Cardiac muscle cell (in vitro differentiated cells and primary cell): ENCODE measurements around the gene SKI. TPM values are rescaled to one million over a fixed set of nuclear protein-coding genes. Genes with fewer than 3 reads are reported as not detected.

ENCODE experiments used
- DNase-seq, 2 donors: peaks; one replicate each; pipeline versions ENCODE4 v3.0.0 to v3.0.0-alpha.2; 2010 to 2017; ENCODE audit warnings: low read depth in 1 of 2, low spot score in 1 of 2
- H3K27ac ChIP-seq: fragments of 200-600 bp; sonication (generic); 2 replicates; pipeline ENCODE4 v1.5.1; 2016
- H3K27me3 ChIP-seq: fragments of 200-600 bp; sonication (generic); 2 replicates; pipeline ENCODE4 v1.6.0; 2016; ENCODE audit warnings: control low read depth
- H3K36me3 ChIP-seq: fragments of 200-600 bp; sonication (generic); 2 replicates; pipeline ENCODE4 v1.5.1; 2016; ENCODE audit warnings: control low read depth
- H3K4me1 ChIP-seq: fragments of 200-600 bp; sonication (generic); 2 replicates; pipeline ENCODE4 v1.8.1; 2017; ENCODE audit warnings: low read depth, mild to moderate bottlenecking, mixed run types
- H3K4me3 ChIP-seq: fragments of 200-600 bp; sonication (generic); 2 replicates; pipeline ENCODE4 v1.5.1; 2016; ENCODE audit warnings: mild to moderate bottlenecking
- H3K9me3 ChIP-seq: fragments of 200-600 bp; sonication (generic); 2 replicates; pipeline ENCODE4 v1.5.1; 2017; ENCODE audit warnings: low read depth, mild to moderate bottlenecking, control low read depth
- polyA plus RNA-seq: library from polyadenylated mRNA; unstranded; fragments of >200 nt; fragmentation: Nextera tagmentation; extraction: Ambion mirVana; gene quantifications from 2 replicates; pipeline ENCODE4 v1.2.1, GENCODE V29; 2016
- total RNA-seq: library from RNA; depleted of rRNA; stranded (reverse); fragments of >200 nt; gene quantifications from 2 replicates; pipeline ENCODE4 v1.2.3, GENCODE V29; 2016
- TF ChIP-seq, protein P1 (sequence below): IDR thresholded peaks from 2 replicates; pipeline ENCODE4 v1.5.1; 2012; ENCODE audit warnings: low read depth, mild to moderate bottlenecking, low read length

The SKI gene
- total and polyA plus RNA-seq, 2 experiments from 2014 or later: 2.7 to 31.9 TPM

DNA sequence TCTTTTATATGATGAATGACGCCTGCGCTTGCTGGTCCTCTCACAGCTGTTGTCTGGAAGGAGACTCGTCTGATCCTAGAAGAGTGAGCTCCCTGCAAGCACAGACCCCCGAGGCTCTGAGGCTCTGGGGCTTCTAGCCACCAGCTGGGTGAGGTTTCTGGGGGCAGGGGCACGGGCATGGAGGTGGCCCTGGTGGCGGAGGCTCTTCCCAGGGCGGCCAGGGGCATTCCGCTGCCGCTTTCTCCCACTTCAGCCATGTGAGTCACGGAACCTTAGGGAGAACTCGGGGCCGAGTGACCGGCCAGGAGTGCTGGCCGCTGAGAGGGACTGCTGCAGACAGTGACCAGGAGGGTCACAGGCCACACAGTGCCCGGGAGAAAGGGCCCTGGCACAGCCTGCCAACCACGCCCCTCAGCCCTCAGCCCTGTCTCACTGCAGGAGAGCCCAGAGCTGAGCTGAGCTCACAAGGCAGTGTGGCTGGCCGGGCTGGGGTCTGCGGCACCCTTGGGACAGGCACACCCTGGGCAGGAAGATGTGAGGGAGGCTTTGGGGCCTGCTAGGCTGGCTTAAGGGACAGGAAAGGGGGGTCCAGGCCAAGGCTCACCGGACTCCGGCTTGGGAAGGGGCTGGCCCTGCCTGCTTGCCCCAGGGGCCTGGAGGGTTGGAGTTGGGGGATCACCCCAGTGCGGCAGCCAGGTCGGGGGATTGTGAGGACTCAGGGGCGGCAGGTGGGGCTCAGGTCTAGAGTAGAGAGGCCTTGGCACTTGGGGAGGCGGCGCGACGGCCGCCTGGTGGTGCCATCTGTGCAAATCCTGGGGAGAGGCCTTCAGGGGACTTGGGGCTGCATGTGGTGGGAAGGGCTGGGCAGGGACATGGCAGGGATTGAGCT lies 127.5 kb downstream of the SKI start:
- no peak overlapping the region for H3K4me3 ChIP-seq
- no peaks in the 10 kb centered on the region for H3K9me3 ChIP-seq
- H3K4me1 ChIP-seq: no peaks in the 10 kb centered on the region
- no peaks in the 10 kb centered on the region for H3K27me3 ChIP-seq
- DNase-seq: no peak
- H3K27ac ChIP-seq: no peak overlapping the region
- H3K36me3 ChIP-seq: no peaks in the 10 kb centered on the region
- TF ChIP-seq, protein P1, sequence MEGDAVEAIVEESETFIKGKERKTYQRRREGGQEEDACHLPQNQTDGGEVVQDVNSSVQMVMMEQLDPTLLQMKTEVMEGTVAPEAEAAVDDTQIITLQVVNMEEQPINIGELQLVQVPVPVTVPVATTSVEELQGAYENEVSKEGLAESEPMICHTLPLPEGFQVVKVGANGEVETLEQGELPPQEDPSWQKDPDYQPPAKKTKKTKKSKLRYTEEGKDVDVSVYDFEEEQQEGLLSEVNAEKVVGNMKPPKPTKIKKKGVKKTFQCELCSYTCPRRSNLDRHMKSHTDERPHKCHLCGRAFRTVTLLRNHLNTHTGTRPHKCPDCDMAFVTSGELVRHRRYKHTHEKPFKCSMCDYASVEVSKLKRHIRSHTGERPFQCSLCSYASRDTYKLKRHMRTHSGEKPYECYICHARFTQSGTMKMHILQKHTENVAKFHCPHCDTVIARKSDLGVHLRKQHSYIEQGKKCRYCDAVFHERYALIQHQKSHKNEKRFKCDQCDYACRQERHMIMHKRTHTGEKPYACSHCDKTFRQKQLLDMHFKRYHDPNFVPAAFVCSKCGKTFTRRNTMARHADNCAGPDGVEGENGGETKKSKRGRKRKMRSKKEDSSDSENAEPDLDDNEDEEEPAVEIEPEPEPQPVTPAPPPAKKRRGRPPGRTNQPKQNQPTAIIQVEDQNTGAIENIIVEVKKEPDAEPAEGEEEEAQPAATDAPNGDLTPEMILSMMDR: no peak

DNA sequence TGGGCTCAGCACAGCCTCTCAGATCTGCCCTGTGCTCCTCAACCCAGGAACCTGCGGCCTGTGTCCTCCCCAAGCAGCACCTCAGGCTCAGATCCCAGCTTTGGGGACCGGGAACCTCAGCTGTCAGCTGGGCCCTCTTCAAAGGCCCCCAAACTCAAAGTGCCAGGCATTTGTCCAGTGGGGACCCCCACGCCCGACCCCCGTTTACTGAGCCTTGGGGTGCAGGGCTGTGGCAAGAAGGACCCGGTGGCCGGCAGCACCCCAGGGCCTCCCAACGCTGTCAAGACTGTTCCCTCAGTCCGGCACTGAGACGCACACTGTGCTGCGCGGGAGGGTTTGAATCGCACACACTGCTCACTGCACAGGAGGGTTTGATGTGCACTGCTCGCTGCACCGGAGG lies 128.3 kb downstream of the SKI start:
- TF ChIP-seq, protein P1: no peak
- H3K27ac ChIP-seq: no peak overlapping the region
- H3K4me3 ChIP-seq: no peak overlapping the region
- no peak for DNase-seq
- H3K9me3 ChIP-seq: no peaks in the 10 kb centered on the region
- no peaks in the 10 kb centered on the region for H3K27me3 ChIP-seq
- no peaks in the 10 kb centered on the region for H3K4me1 ChIP-seq
- no peaks in the 10 kb centered on the region for H3K36me3 ChIP-seq

DNA sequence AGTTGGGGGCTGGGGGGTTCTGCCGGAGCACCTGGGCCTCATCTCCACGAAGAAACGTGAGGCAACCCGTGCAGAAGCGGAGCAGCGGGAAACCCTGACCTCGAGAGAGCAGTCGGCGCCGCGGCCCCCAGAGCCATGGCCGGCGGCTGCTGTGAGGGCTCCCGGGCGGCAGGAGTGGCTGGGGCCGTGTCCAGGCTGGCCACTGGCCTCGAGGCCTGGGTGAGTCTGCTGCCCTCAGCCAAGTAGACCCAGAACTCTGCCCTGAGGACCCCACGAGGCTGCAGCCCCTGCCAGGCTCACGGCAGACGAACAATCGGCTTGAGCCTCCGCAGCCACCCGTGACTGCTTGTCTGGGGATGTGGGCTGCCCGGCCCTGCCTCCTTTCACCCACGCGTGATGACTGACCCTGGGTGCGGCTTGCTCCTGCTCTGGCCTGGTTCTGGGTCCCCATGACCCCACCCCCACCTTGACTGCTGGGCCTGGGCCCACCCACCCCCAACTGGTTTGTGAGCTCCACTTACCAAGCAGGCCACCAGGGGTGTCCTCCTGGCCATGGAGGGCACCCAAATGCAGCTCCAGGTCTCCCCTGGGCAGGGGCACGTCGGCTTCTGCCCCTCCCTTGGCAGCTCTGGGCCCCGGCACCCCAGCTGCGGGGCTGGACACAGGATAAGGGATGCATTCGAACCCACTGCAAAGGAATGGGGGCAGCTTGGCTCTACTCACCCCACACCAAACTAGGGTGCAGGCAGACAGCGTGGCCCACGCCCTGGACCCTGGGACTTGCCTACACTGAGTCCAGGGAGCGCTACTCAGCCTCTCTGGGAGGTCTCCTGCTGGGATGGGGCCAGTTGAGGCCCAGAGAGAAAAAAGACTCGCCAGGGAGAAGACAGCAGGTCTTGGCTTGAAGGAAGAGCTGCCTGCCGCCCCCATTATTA lies 129.1 kb downstream of the SKI start:
- Histone ChIP-seq H3K4me1 (no peaks in the 10 kb centered on the region), H3K4me3 (no peak overlapping the region), H3K9me3 (no peaks in the 10 kb centered on the region), H3K27me3 (no peaks in the 10 kb centered on the region), H3K36me3 (no peaks in the 10 kb centered on the region), H3K27ac (no peak overlapping the region)
- DNase-seq: no peak
- TF ChIP-seq, protein P1: no peak

DNA sequence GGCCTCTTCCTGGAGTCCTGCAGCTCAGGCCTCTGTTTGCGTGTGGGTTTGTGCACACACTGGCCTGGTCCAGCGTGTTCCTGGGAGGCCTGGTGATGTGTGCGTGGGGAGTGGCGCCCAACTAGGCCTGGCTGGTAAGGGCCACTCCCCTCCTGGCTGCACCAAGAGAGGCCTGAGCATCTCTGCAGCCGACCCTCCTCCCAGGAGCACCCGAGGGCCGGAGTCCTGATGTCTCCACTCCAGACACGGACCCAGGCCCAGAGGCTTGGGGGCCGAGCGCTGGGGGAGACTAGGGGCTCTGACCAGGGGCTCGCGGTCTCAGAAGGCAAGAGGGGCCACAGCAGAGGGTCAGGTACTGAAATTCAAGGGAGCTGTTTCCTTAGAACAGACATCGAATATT lies 130.0 kb downstream of the SKI start:
- no peaks in the 10 kb centered on the region for H3K9me3 ChIP-seq
- TF ChIP-seq, protein P1: no peak
- H3K4me1 ChIP-seq: no peaks in the 10 kb centered on the region
- H3K4me3 ChIP-seq: no peak overlapping the region
- DNase-seq: no peak
- H3K36me3 ChIP-seq: no peaks in the 10 kb centered on the region
- H3K27ac ChIP-seq: no peak overlapping the region
- H3K27me3 ChIP-seq: no peaks in the 10 kb centered on the region

DNA sequence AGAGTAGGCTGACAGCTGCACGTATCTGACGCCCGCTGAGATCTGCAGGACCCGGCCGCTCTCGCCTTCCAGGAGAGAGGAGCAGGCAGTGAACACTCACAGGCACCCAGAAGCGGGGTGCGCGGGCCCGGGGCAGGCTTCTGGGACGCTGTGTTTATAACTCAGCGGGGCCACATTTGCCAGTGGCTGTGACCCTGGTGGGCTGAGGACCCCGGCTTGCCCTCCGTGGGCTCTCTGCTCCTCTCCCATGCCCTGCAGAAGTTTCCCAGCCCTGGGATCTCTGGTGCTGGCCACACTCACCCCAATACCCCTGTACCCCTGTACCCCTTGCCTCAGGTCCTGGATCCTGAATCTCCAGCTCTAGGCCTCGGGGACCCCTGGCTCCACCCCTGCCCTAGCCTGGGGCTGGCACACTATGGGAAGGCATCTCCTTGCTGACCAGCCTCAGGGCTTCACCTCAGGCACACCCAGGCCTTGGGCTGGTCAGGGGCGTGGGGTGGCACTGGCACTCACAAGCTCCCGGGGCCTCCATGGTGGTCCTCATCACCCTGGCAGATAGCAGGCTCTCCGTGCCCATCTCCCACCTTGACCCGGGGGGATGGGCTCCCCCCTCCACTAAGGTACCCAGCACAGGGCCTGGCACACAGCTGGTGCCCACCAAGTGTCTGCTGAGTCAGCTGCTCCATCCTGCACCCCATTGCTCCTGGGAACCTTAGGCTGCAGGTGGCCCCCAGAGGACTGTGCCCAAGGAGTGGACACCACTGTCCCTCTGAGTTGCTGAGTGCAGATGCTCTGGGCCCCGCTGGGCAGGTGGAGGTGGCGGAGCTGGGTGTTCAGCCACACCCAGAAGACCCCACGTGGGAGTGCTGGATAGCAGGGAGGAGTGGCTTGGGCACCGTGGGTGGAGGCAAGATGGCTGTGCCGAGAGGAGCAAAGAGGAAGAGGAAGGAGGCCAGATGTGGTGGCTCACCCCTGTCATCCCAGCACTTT lies 130.8 kb downstream of the SKI start:
- no peak for DNase-seq
- no peak overlapping the region for H3K4me3 ChIP-seq

More for the DNA sequence above, 130.8 kb downstream of the SKI start:
- Histone ChIP-seq H3K27me3 (no peaks in the 10 kb centered on the region), H3K27ac (no peak overlapping the region), H3K9me3 (no peaks in the 10 kb centered on the region), H3K36me3 (no peaks in the 10 kb centered on the region), H3K4me1 (no peaks in the 10 kb centered on the region)
- TF ChIP-seq, protein P1: no peak
